Measurements from ENCODE around the gene SRL. TPM values are rescaled to one million over a fixed set of nuclear protein-coding genes. Genes with fewer than 3 reads are reported as not detected.

Gene SRL
- total RNA-seq = not detected

DNA sequence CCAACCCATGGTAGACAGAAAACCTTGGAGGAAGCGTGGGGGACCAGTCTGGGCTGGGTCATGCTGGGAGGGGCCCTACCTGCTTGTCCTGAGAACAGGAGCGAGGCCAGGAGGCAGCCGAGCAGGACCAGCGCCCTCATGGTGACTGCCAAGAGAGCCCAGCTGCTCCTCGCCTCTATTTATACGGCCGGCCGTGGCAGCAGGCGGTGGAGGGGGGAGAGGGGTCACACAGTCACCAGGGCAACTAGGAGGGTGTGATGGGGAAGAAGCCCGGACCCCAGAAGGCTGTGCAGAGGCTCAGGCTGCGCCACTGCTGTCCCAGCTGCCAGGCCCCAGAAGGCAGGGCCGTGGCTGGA, at the start of gene SRL:
TSS of gene SRL (minus strand) at position 153 of the 356 bp plus-strand sequence. CDS start at position 140, 13 bp downstream.
- DNase-seq (ENCODE audit: low spot score) (no peak), ATAC-seq (no peak)
- H3K27me3 Mint-ChIP-seq = peaks cover 9 to 16% of the 10 kb centered on the region in 2 donors
- H3K4me3 Mint-ChIP-seq = no peak within 1 kb of the TSS
- no peaks in the 10 kb centered on the region for H3K36me3 Mint-ChIP-seq
- no peaks in the 10 kb centered on the region for H3K9me3 Mint-ChIP-seq
- peaks cover 0 to 7% of the 10 kb centered on the region in 2 donors for H3K4me1 Mint-ChIP-seq (ENCODE audit: low read depth in 2 of 2)
- H3K27ac Mint-ChIP-seq = no peak within 1 kb of the TSS

DNA sequence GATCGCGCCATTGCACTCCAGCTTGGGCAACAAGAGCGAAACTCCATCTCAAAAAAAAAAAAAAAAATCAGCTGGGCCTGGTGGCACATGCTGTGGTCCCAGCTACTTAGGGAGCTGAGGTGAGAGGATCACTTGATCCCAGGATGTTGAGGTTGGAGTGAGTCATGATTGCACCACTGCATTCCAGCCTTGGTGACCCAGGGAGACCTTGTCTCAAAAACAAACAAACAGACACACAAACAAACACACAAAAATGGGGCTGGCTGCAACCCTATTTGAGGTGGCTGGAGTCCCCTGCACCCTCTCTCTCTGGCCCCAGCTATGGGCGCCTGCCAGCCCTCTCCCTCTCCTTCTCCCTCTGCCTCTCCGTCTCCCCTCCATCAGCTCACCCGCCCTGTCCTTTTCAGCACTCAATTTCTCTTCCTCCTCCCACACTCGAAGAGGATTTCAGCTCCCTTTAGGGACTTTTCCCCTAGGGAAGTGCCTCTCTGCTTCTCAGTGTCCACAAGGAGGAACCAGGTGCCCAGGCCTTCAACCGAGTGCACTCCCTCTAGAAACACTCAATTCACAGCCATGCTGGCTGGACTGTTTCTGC, 48.5 kb upstream of the SRL start:
- ATAC-seq (no peak), DNase-seq (ENCODE audit: low spot score) (no peak)
- Mint-ChIP-seq H3K27me3 (peaks cover 0 to 15% of the 10 kb centered on the region in 2 donors), H3K27ac (peak overlapping the region in 1 of 2 donors; percentile 47), H3K4me1 (ENCODE audit: low read depth in 2 of 2) (peaks cover 0 to 3% of the 10 kb centered on the region in 2 donors), H3K4me3 (no peak overlapping the region), H3K36me3 (no peaks in the 10 kb centered on the region), H3K9me3 (no peaks in the 10 kb centered on the region)

DNA sequence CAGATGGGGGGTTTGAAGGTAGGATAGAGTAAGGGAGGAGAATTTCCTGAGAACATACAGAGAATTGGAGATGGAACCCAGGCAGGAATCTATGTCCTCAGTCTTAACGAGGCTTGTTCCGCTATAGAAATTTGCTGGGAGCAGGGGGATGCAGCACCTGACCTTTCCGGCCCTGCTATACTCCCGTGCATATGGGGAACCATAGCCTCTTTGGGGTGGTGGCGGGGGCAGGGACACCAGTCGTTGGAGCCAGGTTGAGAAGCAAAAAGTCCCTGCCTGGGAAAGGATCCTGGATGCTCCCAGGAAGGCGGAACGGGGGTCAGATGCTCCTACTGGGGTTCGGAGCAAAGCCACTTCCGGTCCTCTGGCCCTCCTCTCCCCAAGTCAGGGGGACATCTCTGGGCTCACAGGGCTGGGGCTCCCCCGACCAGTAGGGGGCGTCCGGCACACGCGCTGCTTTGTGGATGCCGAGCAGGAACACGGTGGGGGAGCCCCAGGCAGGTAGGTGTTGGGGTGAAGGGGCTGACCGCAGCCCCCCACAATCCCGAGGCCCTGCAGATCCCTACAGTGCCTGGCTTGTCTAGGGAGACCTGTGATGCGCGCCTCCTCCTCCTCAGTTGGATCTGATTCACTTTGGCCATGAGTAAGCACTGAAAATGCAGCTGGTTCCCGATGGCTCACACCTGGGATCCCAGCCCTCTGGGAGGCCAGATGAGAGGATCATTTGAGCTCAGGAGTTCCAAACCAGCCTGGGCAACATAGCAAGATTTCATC, 46.5 kb upstream of the SRL start:
- ATAC-seq (peak; percentile 88 to 90), DNase-seq (ENCODE audit: low spot score) (peak; percentile 78)
- no peaks in the 10 kb centered on the region for H3K9me3 Mint-ChIP-seq
- no peaks in the 10 kb centered on the region for H3K36me3 Mint-ChIP-seq
- H3K27ac Mint-ChIP-seq = no peak overlapping the region
- peaks cover 15 to 23% of the 10 kb centered on the region in 2 donors for H3K27me3 Mint-ChIP-seq
- H3K4me1 Mint-ChIP-seq (ENCODE audit: low read depth in 2 of 2) = peaks cover 0 to 6% of the 10 kb centered on the region in 2 donors
- H3K4me3 Mint-ChIP-seq = no peak overlapping the region

DNA sequence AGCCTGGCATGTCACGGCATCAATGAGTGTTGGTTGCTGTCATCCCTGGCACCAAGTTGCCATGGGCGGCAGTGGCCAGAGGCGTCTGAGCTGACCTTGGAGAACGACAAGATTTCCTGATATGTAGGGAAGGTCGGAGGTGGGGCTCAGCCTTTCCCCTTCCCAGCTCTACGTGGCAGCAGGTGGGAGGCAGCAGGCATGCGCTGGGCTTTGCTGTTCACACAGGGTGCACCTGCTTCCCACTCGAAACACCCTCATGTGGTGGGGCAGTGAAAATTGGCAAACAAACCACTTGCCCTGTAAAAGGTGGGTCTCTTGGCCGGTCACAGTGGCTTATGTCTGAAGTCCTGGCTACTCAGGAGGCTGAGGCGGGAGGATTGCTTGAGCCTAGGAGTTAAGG, 43.3 kb upstream of the SRL start:
- no peaks in the 10 kb centered on the region for H3K9me3 Mint-ChIP-seq
- H3K4me3 Mint-ChIP-seq = no peak overlapping the region
- H3K4me1 Mint-ChIP-seq (ENCODE audit: low read depth in 2 of 2) = peaks cover 0 to 6% of the 10 kb centered on the region in 2 donors
- H3K36me3 Mint-ChIP-seq = no peaks in the 10 kb centered on the region
- peaks cover 15 to 16% of the 10 kb centered on the region in 2 donors for H3K27me3 Mint-ChIP-seq
- H3K27ac Mint-ChIP-seq = no peak overlapping the region
- ATAC-seq (no peak), DNase-seq (ENCODE audit: low spot score) (no peak)

DNA sequence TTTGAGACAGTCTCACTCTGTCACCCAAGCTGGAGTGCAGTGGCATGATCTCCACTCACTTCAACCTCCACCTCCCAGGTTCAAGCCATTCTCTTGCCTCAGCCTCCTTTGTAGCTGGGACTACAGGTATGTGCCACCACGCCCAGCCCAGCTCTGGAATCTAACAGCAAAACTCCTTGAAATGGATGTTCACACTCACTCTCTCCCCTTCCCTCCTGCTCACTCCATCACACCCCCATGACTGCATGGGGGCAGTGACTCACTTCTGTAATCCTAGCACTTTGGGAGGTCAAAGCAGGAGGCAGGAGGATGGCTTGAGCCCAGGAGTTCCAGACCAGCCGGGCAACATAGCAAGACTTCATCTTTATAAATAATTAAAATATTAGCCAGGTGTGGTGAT, 42.1 kb upstream of the SRL start:
- peaks cover 0 to 6% of the 10 kb centered on the region in 2 donors for H3K4me1 Mint-ChIP-seq (ENCODE audit: low read depth in 2 of 2)
- peaks cover 15 to 16% of the 10 kb centered on the region in 2 donors for H3K27me3 Mint-ChIP-seq
- no peak overlapping the region for H3K4me3 Mint-ChIP-seq
- H3K27ac Mint-ChIP-seq = no peak overlapping the region
- ATAC-seq (no peak), DNase-seq (ENCODE audit: low spot score) (no peak)
- no peaks in the 10 kb centered on the region for H3K36me3 Mint-ChIP-seq
- H3K9me3 Mint-ChIP-seq = no peaks in the 10 kb centered on the region

DNA sequence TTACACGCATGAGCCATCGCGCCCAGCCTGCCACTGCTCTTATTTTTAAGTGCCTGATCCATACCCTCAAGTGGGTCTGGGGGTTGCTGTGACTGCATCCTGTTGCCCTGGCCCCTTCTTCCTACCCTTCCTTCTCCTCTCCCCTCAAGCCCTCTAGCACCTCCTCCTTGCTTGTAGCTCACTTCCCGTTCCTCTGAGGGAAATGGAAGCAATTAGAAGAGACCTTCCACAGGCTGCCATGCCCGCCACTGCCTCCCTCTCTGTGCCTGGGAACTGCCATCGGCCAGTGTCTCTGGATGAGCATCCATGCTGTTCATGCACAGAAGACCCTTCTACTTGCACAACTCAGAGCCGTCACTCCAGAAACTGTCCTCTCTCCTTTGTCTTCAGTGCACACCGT, 41.6 kb upstream of the SRL start:
- Mint-ChIP-seq H3K4me1 (ENCODE audit: low read depth in 2 of 2) (peaks cover 0 to 6% of the 10 kb centered on the region in 2 donors), H3K4me3 (no peak overlapping the region), H3K27ac (no peak overlapping the region), H3K9me3 (no peaks in the 10 kb centered on the region), H3K27me3 (peaks cover 15 to 16% of the 10 kb centered on the region in 2 donors), H3K36me3 (no peaks in the 10 kb centered on the region)
- DNase-seq (ENCODE audit: low spot score) (no peak), ATAC-seq (no peak)

DNA sequence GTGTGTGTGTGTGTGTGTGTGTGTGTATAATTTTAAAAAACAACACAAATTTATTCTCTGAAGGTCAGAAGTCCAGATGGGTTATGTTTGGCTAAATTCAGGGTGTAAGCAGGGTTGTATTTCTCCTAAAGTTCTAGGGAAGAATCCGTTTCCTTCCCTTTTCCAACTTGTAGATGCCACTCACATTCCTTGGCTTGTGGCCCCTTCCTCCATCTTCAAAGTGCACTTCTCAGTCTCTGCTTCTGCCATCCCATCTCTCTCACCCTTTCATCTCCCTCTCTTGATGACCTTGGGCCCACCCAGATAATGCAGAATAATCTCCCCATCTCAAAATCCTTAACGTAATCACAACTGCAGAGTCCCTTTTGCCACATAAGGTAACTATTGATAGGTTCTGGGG, 38.7 kb upstream of the SRL start:
- Mint-ChIP-seq H3K36me3 (no peaks in the 10 kb centered on the region), H3K4me1 (ENCODE audit: low read depth in 2 of 2) (peaks cover 0 to 3% of the 10 kb centered on the region in 2 donors)
- ATAC-seq = no peak

DNA sequence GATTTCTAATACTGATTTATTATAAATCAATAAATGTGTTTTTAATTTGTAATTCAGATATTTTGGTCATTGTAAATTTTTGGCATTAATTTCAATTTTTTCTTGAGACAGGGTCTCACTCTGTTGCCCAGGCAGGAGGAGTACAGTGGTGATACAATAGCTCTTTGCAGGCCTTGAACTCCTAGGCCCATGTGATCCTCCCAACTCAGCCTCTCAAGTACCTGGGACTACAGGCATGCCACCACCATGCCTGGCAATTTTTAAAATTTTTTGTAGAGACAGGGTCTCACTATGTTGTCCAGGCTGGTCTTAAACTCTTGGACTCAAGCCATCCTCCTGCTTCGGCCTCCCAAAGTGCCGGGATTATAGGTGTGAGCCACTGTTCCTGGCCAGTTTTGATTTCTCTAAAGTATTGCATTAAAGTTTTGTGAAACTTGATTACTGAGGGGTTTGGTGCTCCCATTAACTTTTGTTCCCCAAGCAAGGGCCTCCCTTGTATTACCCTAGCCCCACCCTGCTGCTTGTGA, 36.2 kb upstream of the SRL start:
- Mint-ChIP-seq H3K27me3 (no peaks in the 10 kb centered on the region), H3K4me3 (no peak overlapping the region), H3K4me1 (ENCODE audit: low read depth in 2 of 2) (peaks cover 0 to 2% of the 10 kb centered on the region in 2 donors), H3K36me3 (no peaks in the 10 kb centered on the region), H3K9me3 (no peaks in the 10 kb centered on the region), H3K27ac (no peak overlapping the region)
- no peak for ATAC-seq
- no peak for DNase-seq (ENCODE audit: low spot score)

More for the DNA sequence above, 38.7 kb upstream of the SRL start:
- H3K9me3 Mint-ChIP-seq = no peaks in the 10 kb centered on the region
- H3K27me3 Mint-ChIP-seq = peaks cover 12 to 16% of the 10 kb centered on the region in 2 donors
- no peak overlapping the region for H3K27ac Mint-ChIP-seq
- DNase-seq (ENCODE audit: low spot score) = no peak
- H3K4me3 Mint-ChIP-seq = no peak overlapping the region

DNA sequence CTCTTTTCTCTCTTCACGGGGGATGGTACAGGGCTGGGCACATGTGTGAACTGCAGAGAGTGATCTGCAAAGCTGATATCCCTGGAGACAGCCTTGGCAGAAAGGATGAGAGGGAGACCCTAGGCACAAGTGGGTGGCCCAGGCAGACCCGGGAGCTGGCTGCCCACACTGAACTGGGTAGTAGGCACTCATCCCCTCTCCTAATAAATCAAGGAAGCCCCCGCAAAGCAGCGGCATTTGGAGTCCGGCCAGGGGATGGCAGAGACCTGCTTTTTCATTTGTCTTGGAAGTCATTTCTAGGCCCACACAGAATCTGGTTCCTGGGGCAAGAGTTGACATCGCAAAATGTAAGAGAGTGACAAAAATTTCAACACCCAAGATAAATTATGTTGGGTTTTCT, 34.0 kb upstream of the SRL start:
- Mint-ChIP-seq H3K4me3 (no peak overlapping the region), H3K27me3 (no peaks in the 10 kb centered on the region), H3K9me3 (no peaks in the 10 kb centered on the region), H3K36me3 (no peaks in the 10 kb centered on the region), H3K4me1 (ENCODE audit: low read depth in 2 of 2) (peaks cover 0 to 7% of the 10 kb centered on the region in 2 donors), H3K27ac (no peak overlapping the region)
- DNase-seq (ENCODE audit: low spot score) (peak; percentile 49), ATAC-seq (no peak)

DNA sequence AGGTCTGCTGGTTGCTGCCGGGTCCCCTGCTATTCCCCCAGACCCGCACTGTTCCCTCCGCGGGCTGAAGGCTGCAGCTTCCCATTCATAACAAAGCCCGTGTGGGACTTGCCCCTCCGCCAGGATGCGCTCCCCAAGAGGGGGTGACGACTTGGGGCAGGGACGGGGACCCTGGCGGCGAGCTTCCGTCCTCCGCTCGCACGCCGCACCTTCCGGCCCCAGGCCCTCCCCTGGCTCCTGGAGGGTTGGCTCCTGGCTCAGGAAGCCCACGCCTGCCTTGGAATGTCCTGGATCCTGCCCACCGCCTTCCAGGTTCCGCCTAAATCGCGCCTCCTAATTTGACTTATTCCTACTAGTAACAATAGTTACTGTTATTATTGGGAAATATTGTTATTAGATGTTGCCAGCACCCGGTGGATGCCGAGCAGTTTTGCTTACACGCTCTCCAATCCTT, 32.0 kb upstream of the SRL start:
- peaks cover 0 to 7% of the 10 kb centered on the region in 2 donors for H3K4me1 Mint-ChIP-seq (ENCODE audit: low read depth in 2 of 2)
- H3K27me3 Mint-ChIP-seq = no peaks in the 10 kb centered on the region
- H3K36me3 Mint-ChIP-seq = no peaks in the 10 kb centered on the region
- DNase-seq (ENCODE audit: low spot score) (no peak), ATAC-seq (peak; percentile 13 to 25)
- H3K9me3 Mint-ChIP-seq = no peaks in the 10 kb centered on the region
- H3K4me3 Mint-ChIP-seq = peak overlapping the region; percentile 82
- H3K27ac Mint-ChIP-seq = peak overlapping the region; percentile 37 to 78

DNA sequence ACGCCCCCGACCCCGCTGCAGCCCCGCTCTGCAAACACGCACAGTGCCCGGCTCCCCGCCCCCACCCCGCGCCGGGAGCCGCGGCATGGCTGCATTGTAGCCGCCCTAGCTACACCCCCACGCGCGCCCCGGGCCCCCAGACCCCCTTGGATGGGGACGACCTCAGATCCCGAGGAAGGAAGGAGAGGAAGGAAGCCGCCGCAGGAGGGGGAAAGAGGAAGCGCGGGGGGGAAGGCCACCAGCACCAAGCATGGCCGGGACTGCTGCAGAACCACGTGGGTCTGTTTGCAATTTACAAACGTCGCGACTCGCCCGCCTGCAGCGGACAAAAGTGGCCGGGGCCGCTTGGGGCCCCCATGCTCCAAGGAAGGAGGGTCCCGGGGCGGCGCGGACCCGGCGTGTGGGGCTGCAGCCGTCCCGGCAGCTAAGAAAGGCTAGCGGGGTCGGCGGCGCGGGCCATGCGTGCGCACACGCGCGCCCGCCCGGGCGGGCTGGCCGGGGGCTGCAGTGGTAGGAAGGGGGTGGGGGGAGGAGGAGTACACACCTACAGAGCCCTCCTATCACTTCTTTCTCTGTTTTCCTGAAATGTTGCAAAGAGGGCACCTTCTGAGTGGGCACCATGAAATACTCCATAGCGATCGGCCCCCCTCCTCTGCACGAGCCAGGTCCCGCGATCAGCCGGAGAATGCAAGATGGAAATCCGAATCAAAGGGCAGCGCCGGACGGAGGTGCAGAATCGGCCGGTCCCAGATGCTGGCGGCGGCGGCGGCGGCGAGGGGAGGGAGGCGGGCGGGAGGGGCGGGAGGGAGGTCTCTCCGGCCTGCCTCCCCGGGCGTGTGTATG, 30.5 kb upstream of the SRL start:
- Mint-ChIP-seq H3K27ac (peak overlapping the region; percentile 77 to 81), H3K4me1 (ENCODE audit: low read depth in 2 of 2) (peaks cover 0 to 7% of the 10 kb centered on the region in 2 donors), H3K27me3 (no peaks in the 10 kb centered on the region), H3K4me3 (peak overlapping the region; percentile 90), H3K36me3 (no peaks in the 10 kb centered on the region), H3K9me3 (no peaks in the 10 kb centered on the region)
- ATAC-seq (peak; percentile 7 to 49), DNase-seq (ENCODE audit: low spot score) (no peak)

DNA sequence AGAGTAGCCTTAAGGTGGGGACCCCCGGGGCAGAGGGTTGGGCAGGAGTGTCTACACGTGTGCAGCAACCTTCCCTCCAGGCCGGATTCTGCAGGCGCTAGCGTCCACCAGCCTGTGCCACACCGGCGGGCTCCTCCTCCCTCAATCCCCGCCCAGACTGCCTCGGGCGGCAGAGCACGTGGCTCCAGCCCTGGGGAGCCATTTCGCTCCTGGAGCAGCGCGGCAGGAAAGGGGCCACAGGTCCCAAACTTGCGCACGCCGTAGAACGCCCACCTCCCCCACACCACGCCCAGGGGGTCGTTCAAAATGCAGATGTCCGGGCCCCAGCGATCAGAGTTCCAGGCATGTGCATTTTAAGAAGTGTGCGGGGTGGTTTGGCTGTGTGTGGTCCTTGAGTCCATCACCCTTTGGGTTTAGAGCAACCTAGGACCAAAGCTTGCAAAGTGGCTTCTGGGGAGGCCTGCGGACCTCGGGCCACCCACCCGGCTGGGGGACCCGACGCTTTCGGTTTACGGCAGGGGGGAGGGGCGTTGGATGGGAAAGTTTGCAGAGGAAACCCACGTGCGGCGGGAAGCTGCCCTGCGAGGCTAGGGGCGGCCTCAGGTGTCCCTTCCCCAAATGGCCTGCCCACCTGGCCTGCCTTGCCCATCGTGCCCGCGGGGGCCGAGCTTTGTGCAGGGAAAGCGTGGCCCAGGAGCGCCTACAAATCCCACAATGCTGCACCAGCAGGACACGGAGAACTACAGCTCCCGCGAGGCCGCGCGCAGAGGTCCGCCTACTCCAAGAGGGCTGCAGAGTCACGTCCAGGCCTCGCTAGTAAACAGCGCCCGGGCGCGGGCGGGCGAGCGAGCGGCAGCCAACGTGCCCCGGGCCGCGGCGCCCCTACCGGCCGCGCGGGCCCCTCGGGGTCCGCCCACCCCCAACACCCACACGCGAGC, 29.6 kb upstream of the SRL start:
- peak; percentile 92 for DNase-seq (ENCODE audit: low spot score)
- Mint-ChIP-seq H3K27ac (peak overlapping the region; percentile 62 to 77), H3K4me1 (ENCODE audit: low read depth in 2 of 2) (peaks cover 0 to 7% of the 10 kb centered on the region in 2 donors), H3K36me3 (no peaks in the 10 kb centered on the region), H3K27me3 (no peaks in the 10 kb centered on the region), H3K9me3 (no peaks in the 10 kb centered on the region), H3K4me3 (peak overlapping the region; percentile 90)
- peak; percentile 91 to 94 for ATAC-seq

DNA sequence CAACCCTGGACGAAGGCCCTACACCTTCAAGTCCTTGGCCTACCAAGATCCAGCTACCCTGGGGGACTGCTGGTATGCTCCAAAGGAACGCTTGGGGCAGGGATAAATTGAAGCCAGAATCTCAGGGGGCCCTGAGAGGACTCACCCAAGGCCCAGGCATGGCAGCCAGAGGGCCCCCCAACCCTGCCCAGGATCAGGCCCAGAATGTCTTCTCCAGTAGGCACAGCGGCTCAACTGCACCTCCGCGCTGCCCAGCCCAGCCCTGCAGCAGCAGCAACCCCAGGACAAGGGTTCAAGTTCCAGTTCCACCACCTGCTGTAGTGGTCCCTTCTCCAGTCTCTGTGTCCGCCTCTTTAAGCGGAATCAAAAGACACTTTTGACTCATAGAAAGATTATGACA, 28.7 kb upstream of the SRL start:
- no peaks in the 10 kb centered on the region for H3K36me3 Mint-ChIP-seq
- peak overlapping the region in 1 of 2 donors; percentile 77 for H3K27ac Mint-ChIP-seq
- peak overlapping the region; percentile 90 for H3K4me3 Mint-ChIP-seq
- peaks cover 0 to 7% of the 10 kb centered on the region in 2 donors for H3K4me1 Mint-ChIP-seq (ENCODE audit: low read depth in 2 of 2)
- DNase-seq (ENCODE audit: low spot score) (no peak), ATAC-seq (no peak)
- no peaks in the 10 kb centered on the region for H3K9me3 Mint-ChIP-seq
- H3K27me3 Mint-ChIP-seq = no peaks in the 10 kb centered on the region
